Measurements from ENCODE around the gene ENPP7. TPM values are rescaled to one million over a fixed set of nuclear protein-coding genes. Genes with fewer than 3 reads are reported as not detected.

The ENPP7 gene
- total RNA-seq, 2 donors from 2014 or later = not detected

DNA sequence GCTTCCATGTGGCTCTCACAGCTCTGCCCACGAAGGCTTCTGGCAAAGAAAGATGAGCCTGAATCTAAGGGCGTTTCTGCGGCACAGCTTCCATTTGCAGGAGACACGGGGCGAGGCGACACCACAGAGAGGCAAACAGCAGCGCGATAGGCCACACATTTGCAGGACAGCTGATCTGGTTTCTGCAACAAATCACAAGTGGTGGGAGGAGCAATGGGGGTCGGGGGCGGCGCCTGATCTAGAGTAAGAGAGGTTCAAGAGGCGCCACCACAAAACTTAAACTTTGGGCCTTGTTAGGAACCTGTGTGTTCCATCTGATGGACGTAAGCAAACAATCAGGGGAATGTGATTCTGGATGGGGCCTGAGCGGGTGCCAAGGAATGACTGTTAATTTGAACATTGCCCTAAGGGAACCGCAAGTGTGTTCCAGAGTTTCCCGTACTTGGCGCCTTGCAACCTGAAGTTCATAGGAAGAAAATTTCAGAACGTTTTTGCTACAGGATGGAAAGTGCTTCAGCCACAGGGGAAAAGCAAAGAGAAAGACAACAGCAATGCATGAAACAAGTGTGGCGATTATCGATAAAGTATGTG is 18.9 kb upstream of the ENPP7 start:
- Mint-ChIP-seq H3K27me3 (peaks cover 43% of the 10 kb centered on the region), H3K27ac (no peak overlapping the region), H3K36me3 (ENCODE audit: low read depth) (peaks cover 2% of the 10 kb centered on the region), H3K4me1 (no peaks in the 10 kb centered on the region), H3K4me3 (peak overlapping the region; percentile 43)
- ATAC-seq (no peak), DNase-seq (no peak)
- no peaks in the 10 kb centered on the region for H3K9me3 ChIP-seq (ENCODE audit: control insufficient read depth, low read length, poor library complexity, severe bottlenecking)

DNA sequence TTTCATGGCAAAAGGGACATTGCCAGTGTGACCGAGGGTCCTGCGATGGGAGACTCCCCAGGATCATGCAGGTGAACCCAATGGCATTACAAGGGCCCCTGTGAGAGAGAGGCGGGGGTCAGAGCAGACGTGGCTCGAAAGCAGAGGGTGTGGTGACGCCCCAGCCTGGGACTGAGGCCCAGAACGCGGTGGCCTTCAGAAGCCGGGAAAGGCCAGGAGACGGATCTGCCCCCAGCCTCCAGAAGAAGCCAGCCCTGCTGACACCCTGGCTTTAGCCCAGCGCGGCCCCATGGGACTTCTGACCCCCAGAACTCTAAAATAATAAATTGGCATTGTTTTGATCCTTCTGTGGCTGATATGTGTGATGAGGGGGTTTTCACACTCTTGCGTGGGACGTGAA is 17.4 kb upstream of the ENPP7 start:
- no peaks in the 10 kb centered on the region for H3K4me1 Mint-ChIP-seq
- DNase-seq = no peak
- no peaks in the 10 kb centered on the region for H3K9me3 ChIP-seq (ENCODE audit: control insufficient read depth, low read length, poor library complexity, severe bottlenecking)
- peaks cover 41% of the 10 kb centered on the region for H3K27me3 Mint-ChIP-seq
- no peak for ATAC-seq
- no peak overlapping the region for H3K4me3 Mint-ChIP-seq
- peaks cover 2% of the 10 kb centered on the region for H3K36me3 Mint-ChIP-seq (ENCODE audit: low read depth)
- no peak overlapping the region for H3K27ac Mint-ChIP-seq

DNA sequence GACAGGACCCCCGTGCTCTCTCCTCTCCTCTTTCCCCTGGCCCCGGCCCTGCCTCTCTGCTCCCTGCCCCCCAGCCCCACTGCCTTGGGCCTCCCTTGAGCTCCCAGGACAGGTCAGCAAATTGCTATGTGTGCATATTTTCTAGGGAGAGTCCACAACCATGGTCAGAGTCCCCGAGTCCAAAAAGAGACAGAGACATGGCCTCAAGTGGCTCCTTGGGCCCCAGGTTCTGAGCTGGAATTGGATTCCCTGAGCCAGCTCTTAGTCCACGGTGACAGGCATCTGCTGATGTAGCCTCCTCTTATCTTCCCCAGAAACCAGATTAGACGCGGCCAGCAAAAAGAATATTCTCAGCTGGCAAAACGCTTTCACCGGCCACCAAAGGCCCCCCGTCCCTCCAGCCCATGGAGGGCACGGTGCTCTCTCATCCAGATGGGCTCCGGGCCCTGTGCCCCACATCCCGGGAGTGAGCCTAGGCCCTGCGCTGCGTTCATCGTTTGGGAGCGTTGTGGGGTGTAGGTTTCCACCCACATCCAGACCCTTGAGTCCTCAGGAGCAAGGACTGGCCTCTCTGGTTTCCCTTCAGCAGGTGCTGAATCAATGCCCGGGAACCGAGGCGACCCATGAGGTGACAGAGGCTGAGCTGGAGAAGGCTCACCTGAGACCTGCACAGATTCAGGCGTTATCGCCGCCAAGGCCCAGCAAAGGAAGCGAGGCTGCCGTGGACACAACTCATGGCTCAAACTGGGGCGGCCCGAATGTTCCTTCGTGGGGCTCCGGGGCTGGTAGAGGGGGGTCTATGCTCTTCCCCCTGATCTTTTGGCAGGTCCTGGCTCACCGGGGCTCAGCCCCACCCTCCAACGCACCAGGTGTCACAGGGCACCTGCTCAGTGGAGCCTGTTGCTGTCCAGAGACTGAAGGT is 16.3 kb upstream of the ENPP7 start:
- no peak overlapping the region for H3K4me3 Mint-ChIP-seq
- DNase-seq (no peak), ATAC-seq (no peak)
- no peak overlapping the region for H3K27ac Mint-ChIP-seq
- no peaks in the 10 kb centered on the region for H3K9me3 ChIP-seq (ENCODE audit: control insufficient read depth, low read length, poor library complexity, severe bottlenecking)
- peaks cover 2% of the 10 kb centered on the region for H3K36me3 Mint-ChIP-seq (ENCODE audit: low read depth)
- peaks cover 38% of the 10 kb centered on the region for H3K27me3 Mint-ChIP-seq
- no peaks in the 10 kb centered on the region for H3K4me1 Mint-ChIP-seq

DNA sequence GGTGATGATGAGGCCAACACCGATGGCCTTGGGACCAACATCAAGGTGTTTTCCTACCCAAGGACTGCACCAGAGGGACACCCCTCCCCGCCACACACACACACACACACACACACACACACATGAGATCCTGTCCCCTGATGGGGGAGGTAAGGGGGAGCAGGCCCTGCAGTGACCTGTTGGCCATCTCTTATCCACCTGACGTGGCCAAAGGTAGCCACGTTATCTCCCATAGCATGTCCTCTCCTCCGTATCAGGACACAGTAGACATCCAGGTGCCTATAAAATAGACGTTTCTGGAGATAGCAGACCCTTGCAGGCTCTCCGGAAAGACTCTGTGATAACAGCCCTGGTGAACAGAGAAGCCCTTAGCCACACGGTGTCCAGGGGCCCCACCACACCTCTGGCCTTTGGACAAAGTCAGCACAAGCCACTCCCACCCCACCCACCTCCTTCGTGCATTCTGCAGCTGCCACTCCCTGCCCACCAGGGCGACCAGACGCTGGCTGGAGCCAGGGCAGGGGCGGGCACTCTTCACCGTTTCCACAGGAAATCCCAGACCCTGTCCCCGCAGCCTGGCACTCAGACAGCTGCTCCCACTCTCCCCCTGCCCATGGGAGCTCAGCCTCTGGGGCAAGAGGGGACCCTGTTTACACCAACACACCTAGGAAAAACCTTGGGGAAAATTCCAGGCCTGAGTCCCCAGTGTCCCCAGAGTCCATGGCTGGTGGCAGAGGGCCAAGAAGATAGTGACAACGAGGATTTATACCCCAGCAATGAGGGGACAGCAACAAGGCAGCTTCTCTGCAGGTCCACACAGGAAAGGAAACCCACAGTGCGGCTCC is 15.4 kb upstream of the ENPP7 start:
- H3K4me1 Mint-ChIP-seq = no peaks in the 10 kb centered on the region

DNA sequence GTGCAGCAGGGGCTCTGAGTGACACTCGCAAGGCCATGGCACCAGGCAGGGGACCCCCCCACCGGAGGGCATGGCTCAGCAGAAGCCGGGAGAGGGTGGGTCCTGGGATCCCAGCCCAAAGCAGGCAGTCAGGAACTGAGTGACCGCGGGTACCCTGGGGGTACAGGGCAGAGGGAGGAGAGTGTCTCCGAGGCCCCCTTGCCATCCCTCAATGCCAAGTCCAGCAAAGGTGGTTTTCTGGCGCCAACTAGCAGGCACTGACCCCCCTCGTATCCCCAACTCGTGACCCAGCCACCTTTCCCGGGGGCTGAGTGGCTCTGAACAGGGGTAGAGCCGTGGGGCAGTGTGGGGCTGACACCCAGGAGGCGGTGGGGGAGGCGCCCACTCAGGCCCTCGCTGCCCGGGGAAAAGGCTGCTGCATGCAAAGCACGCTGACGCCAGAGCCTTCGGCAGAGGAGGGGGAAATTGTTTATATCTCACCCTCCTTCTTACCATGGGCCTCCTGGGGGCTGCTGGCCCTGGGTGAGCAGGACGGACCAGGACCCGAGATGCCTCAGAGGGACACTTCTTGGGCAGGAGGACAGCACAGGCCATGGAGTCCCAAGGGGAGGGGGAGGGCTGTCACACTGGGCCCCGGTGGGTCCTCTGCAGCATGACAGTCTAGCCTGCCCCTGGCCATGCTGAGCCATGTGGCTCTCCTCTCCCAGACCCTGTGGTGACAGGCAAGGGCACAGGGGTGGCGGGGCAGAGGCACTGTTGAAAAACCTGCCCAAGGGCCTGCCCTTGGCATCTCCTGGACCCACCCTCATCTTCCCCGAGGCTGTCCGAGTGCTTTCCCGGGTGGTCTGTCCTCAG is 14.6 kb upstream of the ENPP7 start:
- no peaks in the 10 kb centered on the region for H3K4me1 Mint-ChIP-seq
- peaks cover 37% of the 10 kb centered on the region for H3K27me3 Mint-ChIP-seq

More for the DNA sequence above, 15.4 kb upstream of the ENPP7 start:
- no peaks in the 10 kb centered on the region for H3K9me3 ChIP-seq (ENCODE audit: control insufficient read depth, low read length, poor library complexity, severe bottlenecking)
- peaks cover 2% of the 10 kb centered on the region for H3K36me3 Mint-ChIP-seq (ENCODE audit: low read depth)
- ATAC-seq = no peak
- H3K4me3 Mint-ChIP-seq = no peak overlapping the region
- peaks cover 38% of the 10 kb centered on the region for H3K27me3 Mint-ChIP-seq
- no peak overlapping the region for H3K27ac Mint-ChIP-seq
- no peak for DNase-seq

DNA sequence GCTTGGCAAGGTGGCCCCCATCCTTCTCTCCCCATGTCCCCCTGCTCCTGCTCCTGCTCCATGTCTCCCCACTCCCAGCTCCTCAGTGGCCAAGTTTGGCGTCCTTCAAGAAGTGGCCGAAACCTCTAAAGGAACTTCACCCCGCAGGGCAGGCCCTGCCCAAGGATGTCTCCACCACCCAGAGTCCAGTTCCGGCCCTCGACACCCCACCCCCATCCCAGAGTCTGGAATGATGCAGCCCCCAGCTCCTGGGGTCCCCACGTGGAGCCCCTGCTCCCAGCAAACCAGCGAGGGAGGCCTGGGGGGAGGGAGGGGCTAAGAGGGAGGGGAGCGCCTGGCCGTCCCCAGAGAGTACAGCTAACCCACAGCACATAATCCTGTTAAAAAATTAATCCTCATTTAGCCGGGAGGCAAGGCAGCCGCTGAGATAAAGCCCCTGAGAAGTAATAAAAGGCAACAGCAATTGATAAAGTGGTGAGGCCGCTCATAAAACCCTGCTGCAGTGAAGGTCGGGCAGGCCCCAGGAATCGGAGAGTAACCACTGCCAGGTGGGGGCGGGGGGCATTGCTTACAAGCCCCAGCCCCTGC is 9.9 kb upstream of the ENPP7 start:
- H3K4me1 Mint-ChIP-seq = no peaks in the 10 kb centered on the region
- ATAC-seq = no peak
- DNase-seq = no peak
- no peaks in the 10 kb centered on the region for H3K27me3 Mint-ChIP-seq
- H3K36me3 Mint-ChIP-seq (ENCODE audit: low read depth) = no peaks in the 10 kb centered on the region
- no peaks in the 10 kb centered on the region for H3K9me3 ChIP-seq (ENCODE audit: control insufficient read depth, low read length, poor library complexity, severe bottlenecking)
- no peak overlapping the region for H3K27ac Mint-ChIP-seq
- H3K4me3 Mint-ChIP-seq = no peak overlapping the region

More for the DNA sequence above, 14.6 kb upstream of the ENPP7 start:
- Mint-ChIP-seq H3K36me3 (ENCODE audit: low read depth) (peaks cover 2% of the 10 kb centered on the region), H3K4me3 (no peak overlapping the region), H3K27ac (no peak overlapping the region)
- ATAC-seq (no peak), DNase-seq (no peak)
- no peaks in the 10 kb centered on the region for H3K9me3 ChIP-seq (ENCODE audit: control insufficient read depth, low read length, poor library complexity, severe bottlenecking)

DNA sequence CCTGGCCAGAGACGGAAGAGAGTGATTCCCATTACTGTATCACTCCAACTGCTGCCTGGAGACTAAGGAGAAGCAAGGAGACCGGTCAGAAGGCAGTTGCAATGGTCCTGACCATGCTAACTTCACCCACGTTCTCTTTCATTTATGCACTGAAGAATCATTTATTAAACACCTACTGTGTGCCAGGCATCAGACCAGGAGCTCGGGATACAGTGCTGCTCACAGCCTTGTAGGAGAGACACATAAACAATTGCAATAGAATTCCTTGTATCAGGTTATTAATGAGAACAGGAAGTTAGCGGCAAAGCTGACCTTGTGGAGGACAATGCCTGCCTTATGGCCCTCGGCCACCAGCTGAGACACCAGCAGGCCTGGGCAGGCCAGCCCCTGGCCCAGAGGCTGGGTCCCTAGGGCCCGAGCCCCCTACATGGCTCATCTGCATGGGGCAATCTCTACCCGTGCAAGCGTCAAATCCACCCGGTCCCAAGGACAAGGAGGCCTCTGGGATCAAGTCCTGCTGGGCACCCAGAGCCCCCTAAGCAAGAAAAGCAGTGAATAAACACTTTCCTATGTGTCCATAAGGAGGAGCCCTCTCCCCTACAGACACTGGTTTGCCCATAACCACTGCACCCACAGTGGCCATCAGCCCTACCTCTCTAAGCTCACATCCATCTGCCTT is 8.6 kb upstream of the ENPP7 start:
- no peaks in the 10 kb centered on the region for H3K9me3 ChIP-seq (ENCODE audit: control insufficient read depth, low read length, poor library complexity, severe bottlenecking)
- Mint-ChIP-seq H3K36me3 (ENCODE audit: low read depth) (no peaks in the 10 kb centered on the region), H3K4me1 (no peaks in the 10 kb centered on the region), H3K27ac (no peak overlapping the region), H3K27me3 (no peaks in the 10 kb centered on the region), H3K4me3 (no peak overlapping the region)
- DNase-seq (no peak), ATAC-seq (no peak)

DNA sequence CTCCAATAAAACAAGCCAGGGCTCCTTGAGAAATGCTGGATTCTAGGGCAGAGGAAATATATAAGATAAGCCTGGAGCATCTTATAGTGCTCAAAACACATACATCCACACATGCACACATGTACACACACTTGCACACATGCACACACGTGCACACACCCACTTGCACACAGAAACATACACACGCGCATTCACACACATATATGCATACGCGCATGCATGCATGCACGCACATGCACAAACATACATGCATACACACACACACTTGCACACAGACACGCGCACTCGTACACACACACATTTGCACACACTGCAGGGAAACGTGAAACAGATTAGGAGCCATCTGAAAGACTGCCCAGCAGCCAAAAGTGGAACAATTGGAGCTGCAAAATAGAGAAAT is 8.0 kb upstream of the ENPP7 start:
- ATAC-seq (no peak), DNase-seq (no peak)
- no peaks in the 10 kb centered on the region for H3K36me3 Mint-ChIP-seq (ENCODE audit: low read depth)
- H3K4me3 Mint-ChIP-seq = no peak overlapping the region
- H3K27ac Mint-ChIP-seq = no peak overlapping the region
- no peaks in the 10 kb centered on the region for H3K27me3 Mint-ChIP-seq
- no peaks in the 10 kb centered on the region for H3K4me1 Mint-ChIP-seq
- H3K9me3 ChIP-seq (ENCODE audit: control insufficient read depth, low read length, poor library complexity, severe bottlenecking) = no peaks in the 10 kb centered on the region

DNA sequence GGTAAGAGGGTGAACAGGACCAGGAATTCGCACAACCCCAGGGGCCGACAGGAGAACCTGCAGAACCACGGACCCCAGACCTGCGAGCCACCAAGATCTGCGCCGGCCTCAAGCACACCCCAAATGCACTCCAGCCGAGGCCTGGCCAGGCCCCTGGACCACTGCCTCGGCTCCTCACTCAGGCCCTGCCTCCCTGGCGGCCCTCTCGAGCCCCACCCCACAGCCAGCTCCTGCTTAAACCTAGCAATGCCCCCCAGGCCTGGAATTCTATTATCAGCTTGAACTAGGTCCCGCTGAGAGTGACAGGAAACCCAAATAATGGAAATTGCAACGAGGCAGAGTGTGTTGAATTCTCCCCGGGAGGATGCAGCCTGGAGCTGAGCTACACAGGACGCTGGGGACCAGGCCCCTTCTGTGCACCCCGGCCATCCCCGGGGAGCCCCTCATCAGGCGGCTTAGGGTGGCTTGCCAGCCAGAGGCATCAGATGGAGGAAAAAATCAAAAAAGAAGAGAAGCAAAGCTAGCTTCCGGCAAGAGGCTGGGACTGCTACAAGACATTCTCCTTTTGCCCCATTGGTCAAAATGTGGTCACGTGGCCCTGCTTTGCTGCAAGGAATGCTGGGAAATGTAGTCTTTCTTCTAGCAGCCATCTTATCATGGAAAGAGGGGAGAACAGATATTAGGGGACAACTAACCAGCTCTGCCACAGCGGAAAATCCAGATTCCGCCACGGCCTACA is 2.4 kb upstream of the ENPP7 start:
- DNase-seq (peak; percentile 60 to 74 (median 69)), ATAC-seq (peak; percentile 92)
- H3K4me3 Mint-ChIP-seq = peak overlapping the region; percentile 76
- peaks cover 21% of the 10 kb centered on the region for H3K4me1 Mint-ChIP-seq
- no peaks in the 10 kb centered on the region for H3K27me3 Mint-ChIP-seq
- peak overlapping the region; percentile 75 for H3K27ac Mint-ChIP-seq
- no peaks in the 10 kb centered on the region for H3K9me3 ChIP-seq (ENCODE audit: control insufficient read depth, low read length, poor library complexity, severe bottlenecking)
- peaks cover 2% of the 10 kb centered on the region for H3K36me3 Mint-ChIP-seq (ENCODE audit: low read depth)

DNA sequence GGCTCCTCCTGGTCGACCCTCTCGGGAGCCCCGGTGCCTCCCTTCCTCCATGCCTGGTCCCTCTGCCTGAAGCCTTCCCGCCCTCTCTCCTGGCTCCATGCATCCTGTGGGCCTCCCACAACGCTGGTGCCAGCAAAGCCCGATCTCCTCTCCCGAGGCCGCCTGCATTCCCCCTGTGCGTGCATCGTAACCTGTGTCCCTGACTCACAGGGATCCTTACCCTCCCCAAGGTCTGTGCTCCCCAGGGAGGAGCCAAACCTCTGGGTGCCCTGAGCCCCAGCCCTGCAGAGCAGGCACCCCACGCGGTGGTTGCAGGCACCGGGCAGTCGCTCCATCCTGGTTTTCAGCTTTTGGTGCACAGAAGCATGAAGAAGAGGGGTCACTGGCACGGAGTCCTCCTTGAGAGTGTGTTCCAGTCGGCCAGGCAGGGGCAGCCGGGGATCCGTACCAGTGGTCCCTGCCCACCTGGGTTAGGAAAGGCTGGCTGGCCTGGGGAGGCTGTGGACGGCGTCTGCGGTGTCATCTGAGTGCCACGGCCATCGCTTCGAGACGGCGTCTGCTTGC is 1.8 kb upstream of the ENPP7 start:
- Mint-ChIP-seq H3K4me1 (peaks cover 23% of the 10 kb centered on the region), H3K27me3 (no peaks in the 10 kb centered on the region), H3K27ac (peak overlapping the region; percentile 75), H3K4me3 (peak overlapping the region; percentile 76), H3K36me3 (ENCODE audit: low read depth) (peaks cover 2% of the 10 kb centered on the region)
- no peak for ATAC-seq
- no peak for DNase-seq
- no peaks in the 10 kb centered on the region for H3K9me3 ChIP-seq (ENCODE audit: control insufficient read depth, low read length, poor library complexity, severe bottlenecking)

DNA sequence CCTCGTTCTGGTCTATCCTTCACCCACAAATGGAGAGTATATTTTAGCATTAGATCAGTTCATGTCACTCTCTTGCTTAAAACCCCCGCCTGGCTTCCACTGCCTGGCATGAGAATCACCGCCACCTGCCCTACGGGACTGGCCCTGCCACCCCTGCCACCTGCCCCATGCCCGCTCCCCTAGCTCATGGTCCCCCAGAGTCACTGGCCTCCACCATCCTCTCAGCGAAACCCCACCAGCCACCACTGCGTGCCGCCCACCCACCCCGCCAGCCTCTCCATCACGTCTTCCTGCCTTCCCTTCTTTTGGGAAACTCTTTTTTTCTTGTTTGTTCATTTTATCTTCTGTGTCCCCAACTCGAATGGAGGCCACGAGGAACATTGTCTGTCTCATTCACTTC is 982 bp upstream of the ENPP7 start:
- H3K36me3 Mint-ChIP-seq (ENCODE audit: low read depth) = peaks cover 2% of the 10 kb centered on the region
- DNase-seq = no peak
- ATAC-seq = no peak
- peaks cover 23% of the 10 kb centered on the region for H3K4me1 Mint-ChIP-seq
- H3K4me3 Mint-ChIP-seq = no peak overlapping the region
- no peaks in the 10 kb centered on the region for H3K9me3 ChIP-seq (ENCODE audit: control insufficient read depth, low read length, poor library complexity, severe bottlenecking)
- H3K27me3 Mint-ChIP-seq = no peaks in the 10 kb centered on the region
- peak overlapping the region; percentile 37 for H3K27ac Mint-ChIP-seq
